Liver (tissue), 9 donors: ENCODE results near the gene COL8A1. TPM values are rescaled to one million over a fixed set of nuclear protein-coding genes. Genes with fewer than 3 reads are reported as not detected.

Experiments used
- DNase-seq: peaks from one replicate; pipeline ENCODE4 v3.0.0-alpha.2; 2017; ENCODE audit warnings: low spot score
- H3K27ac ChIP-seq, 2 donors: one replicate each; pipeline ENCODE4 v1.7.0; 2013; ENCODE audit warnings: inconsistent platforms in 2 of 2, low read length in 2 of 2, control low read depth in 1 of 2, low read depth in 1 of 2, mild to moderate bottlenecking in 1 of 2
- H3K27me3 ChIP-seq, 4 donors: one replicate each; pipeline versions ENCODE4 v1.6.1 to v1.7.0; 2013; ENCODE audit warnings: low read length in 3 of 4, inconsistent platforms in 1 of 4, mild to moderate bottlenecking in 1 of 4, moderate library complexity in 1 of 4; ENCODE audit not compliant: control insufficient read depth in 4 of 4, insufficient read depth in 4 of 4
- H3K36me3 ChIP-seq, 4 donors: one replicate each; pipeline versions ENCODE4 v1.6.1 to v1.7.0; 2013; ENCODE audit warnings: low read length in 3 of 4, mild to moderate bottlenecking in 3 of 4, low read depth in 1 of 4, moderate library complexity in 1 of 4; ENCODE audit not compliant: control insufficient read depth in 4 of 4, insufficient read depth in 3 of 4
- H3K4me1 ChIP-seq, 4 donors: one replicate each; pipeline versions ENCODE4 v1.6.1 to v1.7.0; 2013; ENCODE audit warnings: low read length in 3 of 4, mild to moderate bottlenecking in 3 of 4, moderate library complexity in 1 of 4; ENCODE audit not compliant: control insufficient read depth in 4 of 4, insufficient read depth in 4 of 4
- H3K4me3 ChIP-seq, 3 donors: one replicate each; pipeline versions ENCODE4 v1.6.1 to v1.7.0; 2013; ENCODE audit warnings: low read length in 3 of 3, control low read depth in 1 of 3, low read depth in 1 of 3, mild to moderate bottlenecking in 1 of 3
- H3K9ac ChIP-seq, 2 donors: one replicate each; pipeline ENCODE4 v1.7.0; 2013; ENCODE audit warnings: low read length in 2 of 2, mild to moderate bottlenecking in 2 of 2, moderate library complexity in 2 of 2, control low read depth in 1 of 2, low read depth in 1 of 2
- H3K9me3 ChIP-seq, 4 donors: one replicate each; pipeline versions ENCODE4 v1.6.1 to v1.7.0; 2013; ENCODE audit warnings: low read length in 3 of 4; ENCODE audit not compliant: control insufficient read depth in 4 of 4
- ATF3 ChIP-seq: IDR thresholded peaks from 2 replicates; pipeline ENCODE4 v1.6.1; 2016; ENCODE audit warnings: antibody characterized with exemption
- CTCF ChIP-seq: fragments of 150-350 bp; IDR thresholded peaks from 2 replicates; pipeline ENCODE4 v1.5.1; 2017; ENCODE audit warnings: improper control_type of control experiment, low read depth, low read length; ENCODE audit not compliant: missing input control
- FOXA1 ChIP-seq: IDR thresholded peaks from 2 replicates; pipeline ENCODE4 v1.6.1; 2016; ENCODE audit warnings: antibody characterized with exemption
- FOXA2 ChIP-seq: IDR thresholded peaks from 2 replicates; pipeline ENCODE4 v1.6.1; 2016; ENCODE audit warnings: antibody characterized with exemption
- GABPA ChIP-seq, 2 donors: IDR thresholded peaks in 1 of 2; conservative IDR thresholded peaks in 1 of 2; 2 replicates each; pipeline ENCODE4 v1.6.1; 2016; ENCODE audit warnings: antibody characterized with exemption in 2 of 2, mild to moderate bottlenecking in 1 of 2, moderate library complexity in 1 of 2
- HNF4A ChIP-seq, 2 donors: conservative IDR thresholded peaks; 2 replicates each; pipeline ENCODE4 v1.6.1; 2016; ENCODE audit warnings: antibody characterized with exemption in 2 of 2, mild to moderate bottlenecking in 2 of 2
- HNF4G ChIP-seq: IDR thresholded peaks from 2 replicates; pipeline ENCODE4 v1.6.1; 2016; ENCODE audit warnings: antibody characterized with exemption
- JUND ChIP-seq, 2 donors: IDR thresholded peaks; 2 replicates each; pipeline ENCODE4 v1.6.1; 2016; ENCODE audit warnings: antibody characterized with exemption in 2 of 2
- MAX ChIP-seq: IDR thresholded peaks from 2 replicates; pipeline ENCODE4 v1.6.1; 2016; ENCODE audit warnings: antibody characterized with exemption
- NR2F2 ChIP-seq: IDR thresholded peaks from 2 replicates; pipeline ENCODE4 v1.6.1; 2016; ENCODE audit warnings: antibody characterized with exemption
- RAD21 ChIP-seq, 2 donors: IDR thresholded peaks; 2 replicates each; pipeline ENCODE4 v1.6.1; 2016; ENCODE audit warnings: antibody characterized with exemption in 2 of 2, mild to moderate bottlenecking in 2 of 2
- REST ChIP-seq: IDR thresholded peaks from 2 replicates; pipeline ENCODE4 v1.6.1; 2016; ENCODE audit warnings: antibody characterized with exemption, mild to moderate bottlenecking
- RXRA ChIP-seq, 2 donors: IDR thresholded peaks; 2 replicates each; pipeline ENCODE4 v1.6.1; 2017 to 2018; ENCODE audit warnings: antibody characterized with exemption in 2 of 2, mild to moderate bottlenecking in 1 of 2
- TAF1 ChIP-seq: conservative IDR thresholded peaks from 2 replicates; pipeline ENCODE4 v1.6.1; 2016; ENCODE audit warnings: antibody characterized with exemption, mild to moderate bottlenecking
- YY1 ChIP-seq: IDR thresholded peaks from 2 replicates; pipeline ENCODE4 v1.6.1; 2016; ENCODE audit warnings: antibody characterized with exemption, mild to moderate bottlenecking
- ZBTB33 ChIP-seq: IDR thresholded peaks from 2 replicates; pipeline ENCODE4 v1.6.1; 2016; ENCODE audit warnings: antibody characterized with exemption
- WGBS: extraction: QIAGEN DNeasy Blood & Tissue Kit; methylation state at CpG from one replicate; pipeline ENCODE4 v1.1.7; 2013; 5-methylcytosine and 5-hydroxymethylcytosine counted together
- polyA plus RNA-seq, 2 donors: library from polyadenylated mRNA; stranded (reverse) in 1 of 2; unstranded in 1 of 2; fragments of 200-250 nt in 1 of 2; fragments of >200 nt in 1 of 2; fragmentation: Nextera tagmentation in 1 of 2; extraction: Ambion mirVana in 1 of 2; gene quantifications; one replicate each; pipeline versions ENCODE4 v1.2.1 to v1.2.3, GENCODE V29; 2013 to 2015
- total RNA-seq, 2 donors: library from RNA; depleted of rRNA; stranded (reverse); fragments of >200 nt; gene quantifications; one replicate each; pipeline ENCODE4 v1.2.3, GENCODE V29; 2014
- donor health status: healthy.
- donor health status: healthy.
- donor health status: healthy.
- donor health status: healthy.
- donor health status: healthy.

Gene COL8A1
- total and polyA plus RNA-seq, 4 donors, result 0.14 to 2.2 (median 1.0) TPM

- H3K36me3 ChIP-seq, result no peaks in the 10 kb centered on the region
- H3K4me3 ChIP-seq, result no peak overlapping the region
- H3K9ac ChIP-seq, result no peak overlapping the region
- TF ChIP-seq ATF3, result no peak
- no peak for TF ChIP-seq FOXA2
- TF ChIP-seq JUND (IDR thresholded peaks at IDR 0.05), result no peak
- no peak for TF ChIP-seq RXRA (IDR thresholded peaks at IDR 0.05)
- no peak for TF ChIP-seq CTCF
- H3K27me3 ChIP-seq, result peaks cover 0 to 6% (median 2%) of the 10 kb centered on the region in 4 donors
- no peaks in the 10 kb centered on the region for H3K9me3 ChIP-seq
- DNase-seq, result no peak
- no peak overlapping the region for H3K27ac ChIP-seq
- WGBS, result 54% methylated on average over 3 of the region's 3 CpGs
- H3K4me1 ChIP-seq, result no peaks in the 10 kb centered on the region
These were observed 78.1 kb downstream of the COL8A1 start for GRCh38 chr3:99716463-99716995.

GRCh38 chr3:99720985-99721632 lies 82.7 kb downstream of the COL8A1 start:
- Histone ChIP-seq H3K36me3 (no peaks in the 10 kb centered on the region), H3K4me1 (no peaks in the 10 kb centered on the region), H3K9me3 (no peaks in the 10 kb centered on the region), H3K27me3 (peaks cover 0 to 6% (median 0%) of the 10 kb centered on the region in 4 donors), H3K27ac (no peak overlapping the region), H3K9ac (no peak overlapping the region), H3K4me3 (no peak overlapping the region)
- no peak for TF ChIP-seq YY1
- no peak for DNase-seq
- 33% methylated on average over 8 of the region's 8 CpGs for WGBS

GRCh38 chr3:99721633-99722007 lies 83.2 kb downstream of the COL8A1 start:
- Histone ChIP-seq H3K9ac (no peak overlapping the region), H3K9me3 (no peaks in the 10 kb centered on the region), H3K4me3 (no peak overlapping the region), H3K27ac (no peak overlapping the region), H3K27me3 (peaks cover 0 to 6% (median 0%) of the 10 kb centered on the region in 4 donors), H3K36me3 (no peaks in the 10 kb centered on the region), H3K4me1 (no peaks in the 10 kb centered on the region)
- WGBS, result 60% methylated on average over 2 of the region's 2 CpGs
- TF ChIP-seq RAD21 (IDR thresholded peaks at IDR 0.05) (no peak), TAF1 (no peak), ATF3 (no peak), CTCF (no peak), MAX (no peak), GABPA (IDR thresholded peaks at IDR 0.05 in 1 of 2, conservative IDR thresholded peaks at IDR 0.05 in 1 of 2) (no peak), ZBTB33 (no peak), HNF4G (no peak), RXRA (IDR thresholded peaks at IDR 0.05) (no peak), JUND (IDR thresholded peaks at IDR 0.05) (no peak), NR2F2 (no peak), REST (no peak), FOXA1 (no peak), HNF4A (conservative IDR thresholded peaks at IDR 0.05) (no peak)
- DNase-seq, result no peak
